Stomach (tissue), 4 donors: ENCODE data around the gene RTCA.

Experiments used
- POLR2AphosphoS5 ChIP-seq, 3 donors: sonication (generic); formaldehyde crosslinking; IDR thresholded peaks; one replicate each; pipeline ENCODE4 v1.6.1; 2016; ENCODE audit warnings: antibody characterized with exemption in 3 of 3
- TF ChIP-seq, protein P1 (sequence below), 7 experiments: fragments of 450-650 bp in 4 of 7; fragments of 200-600 bp in 3 of 7; sonication (generic) in 3 of 7; IDR thresholded peaks; one replicate each; pipeline ENCODE4 v1.5.1; 2016 to 2019; ENCODE audit warnings: antibody characterized with exemption in 7 of 7, control low read depth in 2 of 7, mild to moderate bottlenecking in 1 of 7

DNA sequence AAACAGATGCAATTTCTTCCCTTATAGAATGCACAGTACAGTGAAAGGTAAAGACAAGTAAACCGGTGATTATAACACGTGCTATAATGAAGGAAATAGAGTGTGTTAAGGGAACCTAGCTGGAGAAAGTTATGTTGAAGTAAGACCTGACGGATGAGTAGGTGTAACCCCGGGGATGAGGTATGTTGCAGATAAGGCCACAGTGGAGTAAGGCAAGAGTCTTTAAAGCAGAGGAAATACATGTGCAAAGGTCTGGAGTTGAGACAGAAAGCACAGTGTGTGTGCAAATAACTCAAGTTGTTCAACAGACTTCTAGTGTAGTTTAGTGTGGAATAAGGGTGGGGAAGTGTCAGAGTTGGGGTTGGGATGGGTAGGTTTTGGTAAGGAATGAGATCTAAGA is 19.3 kb upstream of the RTCA start:
- TF ChIP-seq, protein P1, sequence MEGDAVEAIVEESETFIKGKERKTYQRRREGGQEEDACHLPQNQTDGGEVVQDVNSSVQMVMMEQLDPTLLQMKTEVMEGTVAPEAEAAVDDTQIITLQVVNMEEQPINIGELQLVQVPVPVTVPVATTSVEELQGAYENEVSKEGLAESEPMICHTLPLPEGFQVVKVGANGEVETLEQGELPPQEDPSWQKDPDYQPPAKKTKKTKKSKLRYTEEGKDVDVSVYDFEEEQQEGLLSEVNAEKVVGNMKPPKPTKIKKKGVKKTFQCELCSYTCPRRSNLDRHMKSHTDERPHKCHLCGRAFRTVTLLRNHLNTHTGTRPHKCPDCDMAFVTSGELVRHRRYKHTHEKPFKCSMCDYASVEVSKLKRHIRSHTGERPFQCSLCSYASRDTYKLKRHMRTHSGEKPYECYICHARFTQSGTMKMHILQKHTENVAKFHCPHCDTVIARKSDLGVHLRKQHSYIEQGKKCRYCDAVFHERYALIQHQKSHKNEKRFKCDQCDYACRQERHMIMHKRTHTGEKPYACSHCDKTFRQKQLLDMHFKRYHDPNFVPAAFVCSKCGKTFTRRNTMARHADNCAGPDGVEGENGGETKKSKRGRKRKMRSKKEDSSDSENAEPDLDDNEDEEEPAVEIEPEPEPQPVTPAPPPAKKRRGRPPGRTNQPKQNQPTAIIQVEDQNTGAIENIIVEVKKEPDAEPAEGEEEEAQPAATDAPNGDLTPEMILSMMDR (IDR thresholded peaks at IDR 0.05): no peak
- TF ChIP-seq POLR2AphosphoS5 (IDR thresholded peaks at IDR 0.05): no peak
